WTC11 (cell line): ENCODE results near the gene GRAP2.

Experiments
- CTCF ChIP-seq: fragments of 200-600 bp; IDR thresholded peaks from 2 replicates; pipeline ENCODE4 v1.8.0; 2022; ENCODE audit warnings: antibody characterized with exemption
- MAX ChIP-seq: sonication (generic); formaldehyde crosslinking; IDR thresholded peaks from 2 replicates; pipeline ENCODE4 v1.8.0; 2022; ENCODE audit warnings: mild to moderate bottlenecking, missing genetic modification reagents
- RELA ChIP-seq: sonication (generic); formaldehyde crosslinking; IDR thresholded peaks from 2 replicates; pipeline ENCODE4 v1.8.1; 2022; ENCODE audit warnings: missing genetic modification reagents, mild to moderate bottlenecking, borderline replicate concordance

DNA sequence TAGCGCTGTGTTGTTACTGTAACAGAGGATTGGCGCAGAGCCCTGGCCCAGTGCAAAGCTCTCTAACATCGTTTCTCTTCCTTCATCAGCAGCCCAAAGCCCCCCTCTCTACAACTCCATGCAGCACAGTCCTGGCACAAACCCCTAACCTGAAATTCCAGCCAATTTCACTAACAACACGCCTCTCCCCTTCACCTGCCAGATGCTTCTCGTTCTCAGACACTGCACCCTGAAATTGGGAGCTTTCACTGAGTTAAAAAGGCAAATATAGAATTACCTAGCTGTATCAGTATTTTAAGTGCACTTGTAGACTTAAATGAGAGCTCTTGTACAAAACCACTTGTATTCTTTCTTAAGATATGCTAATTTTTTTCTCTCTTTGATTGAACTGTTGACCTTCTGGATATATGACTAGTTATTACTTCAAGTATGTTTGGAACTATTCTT, 16.3 kb downstream of the GRAP2 start:
- TF ChIP-seq RELA (CRISPR knock-in tag), result no peak
- TF ChIP-seq CTCF, result no peak
- TF ChIP-seq MAX (CRISPR knock-in tag), result no peak
